Right atrium auricular region (tissue), 2 donors: Measurements from ENCODE around the gene TTC28. TPM values are rescaled to one million over a fixed set of nuclear protein-coding genes. Genes with fewer than 3 reads are reported as not detected.

Source experiments
- DNase-seq: peaks from one replicate; pipeline ENCODE4 v3.0.0-alpha.2; 2019; ENCODE audit warnings: low spot score
- H3K27ac ChIP-seq, 2 donors: fragments of 200-600 bp; sonication (generic); 1 replicate in 1 of 2; 2 replicates in 1 of 2; pipeline ENCODE4 v1.5.1; 2016 to 2019
- H3K27me3 ChIP-seq, 2 donors: fragments of 200-600 bp; sonication (generic); one replicate each; pipeline versions ENCODE4 v1.5.1 to v1.6.0; 2017 to 2019
- H3K36me3 ChIP-seq: fragments of 200-600 bp; sonication (generic); one replicate; pipeline ENCODE4 v1.5.1; 2016
- H3K4me1 ChIP-seq, 2 donors: fragments of 200-600 bp; sonication (generic); one replicate each; pipeline versions ENCODE4 v1.5.1 to v1.6.0; 2017 to 2019
- H3K4me3 ChIP-seq, 2 donors: fragments of 200-600 bp; sonication (generic); 1 replicate in 1 of 2; 2 replicates in 1 of 2; pipeline ENCODE4 v1.5.1; 2017 to 2019; ENCODE audit warnings: mild to moderate bottlenecking in 1 of 2, moderate library complexity in 1 of 2
- H3K9me3 ChIP-seq, 2 donors: fragments of 200-600 bp; sonication (generic); one replicate each; pipeline ENCODE4 v1.5.1; 2019
- total RNA-seq, 2 donors: library from RNA; depleted of rRNA; stranded (reverse); fragments of >200 nt; gene quantifications; one replicate each; pipeline ENCODE4 v1.1.0, GENCODE V29; 2016
- TF ChIP-seq, protein P1 (sequence below), 2 donors: fragments of 200-600 bp; sonication (generic); IDR thresholded peaks; one replicate each; pipeline ENCODE4 v1.5.1; 2019; ENCODE audit warnings: antibody characterized with exemption in 2 of 2

The TTC28 gene
- total RNA-seq, 2 donors from 2014 or later: 22.1 to 22.3 TPM

DNA sequence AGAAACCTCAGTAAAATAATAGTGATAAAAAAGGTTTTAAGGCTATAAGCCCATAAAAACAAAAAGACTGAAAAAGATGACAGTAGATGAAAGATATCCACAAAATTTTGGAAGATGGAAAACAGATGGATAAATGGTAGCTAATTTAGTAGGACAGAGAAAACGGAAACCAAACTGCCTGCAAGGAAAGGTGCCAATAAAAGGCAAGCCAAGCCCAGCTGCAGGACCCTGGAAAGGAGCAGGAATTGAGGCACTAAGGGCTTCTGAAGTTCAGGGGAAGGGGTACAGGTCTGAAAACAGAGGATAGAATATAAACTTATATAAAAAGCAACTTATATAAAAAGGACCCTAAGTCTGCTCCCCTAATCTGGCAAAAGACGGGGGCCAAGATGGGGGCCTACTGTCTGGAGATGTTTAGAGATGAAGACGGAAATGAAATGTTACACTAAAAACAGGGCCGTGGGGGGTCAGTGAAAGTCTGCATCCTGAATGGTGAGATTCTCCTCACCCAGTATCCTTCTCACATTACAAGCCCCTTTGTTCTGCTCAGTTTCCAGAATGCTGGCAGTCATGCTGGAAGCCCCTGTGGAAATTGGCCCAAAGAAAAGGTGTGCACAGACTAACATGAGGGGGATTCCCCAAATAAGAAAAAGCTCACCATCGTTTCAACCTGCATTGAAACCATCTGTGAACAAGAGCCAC lies 491.3 kb downstream of the TTC28 start:
- DNase-seq: no peak
- no peaks in the 10 kb centered on the region for H3K27me3 ChIP-seq
- no peak overlapping the region for H3K27ac ChIP-seq
- TF ChIP-seq, protein P1, sequence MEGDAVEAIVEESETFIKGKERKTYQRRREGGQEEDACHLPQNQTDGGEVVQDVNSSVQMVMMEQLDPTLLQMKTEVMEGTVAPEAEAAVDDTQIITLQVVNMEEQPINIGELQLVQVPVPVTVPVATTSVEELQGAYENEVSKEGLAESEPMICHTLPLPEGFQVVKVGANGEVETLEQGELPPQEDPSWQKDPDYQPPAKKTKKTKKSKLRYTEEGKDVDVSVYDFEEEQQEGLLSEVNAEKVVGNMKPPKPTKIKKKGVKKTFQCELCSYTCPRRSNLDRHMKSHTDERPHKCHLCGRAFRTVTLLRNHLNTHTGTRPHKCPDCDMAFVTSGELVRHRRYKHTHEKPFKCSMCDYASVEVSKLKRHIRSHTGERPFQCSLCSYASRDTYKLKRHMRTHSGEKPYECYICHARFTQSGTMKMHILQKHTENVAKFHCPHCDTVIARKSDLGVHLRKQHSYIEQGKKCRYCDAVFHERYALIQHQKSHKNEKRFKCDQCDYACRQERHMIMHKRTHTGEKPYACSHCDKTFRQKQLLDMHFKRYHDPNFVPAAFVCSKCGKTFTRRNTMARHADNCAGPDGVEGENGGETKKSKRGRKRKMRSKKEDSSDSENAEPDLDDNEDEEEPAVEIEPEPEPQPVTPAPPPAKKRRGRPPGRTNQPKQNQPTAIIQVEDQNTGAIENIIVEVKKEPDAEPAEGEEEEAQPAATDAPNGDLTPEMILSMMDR (IDR thresholded peaks at IDR 0.05): no peak
- no peaks in the 10 kb centered on the region for H3K9me3 ChIP-seq
- H3K4me1 ChIP-seq: peaks cover 0 to 9% of the 10 kb centered on the region in 2 donors
- H3K4me3 ChIP-seq: no peak overlapping the region
- no peaks in the 10 kb centered on the region for H3K36me3 ChIP-seq

DNA sequence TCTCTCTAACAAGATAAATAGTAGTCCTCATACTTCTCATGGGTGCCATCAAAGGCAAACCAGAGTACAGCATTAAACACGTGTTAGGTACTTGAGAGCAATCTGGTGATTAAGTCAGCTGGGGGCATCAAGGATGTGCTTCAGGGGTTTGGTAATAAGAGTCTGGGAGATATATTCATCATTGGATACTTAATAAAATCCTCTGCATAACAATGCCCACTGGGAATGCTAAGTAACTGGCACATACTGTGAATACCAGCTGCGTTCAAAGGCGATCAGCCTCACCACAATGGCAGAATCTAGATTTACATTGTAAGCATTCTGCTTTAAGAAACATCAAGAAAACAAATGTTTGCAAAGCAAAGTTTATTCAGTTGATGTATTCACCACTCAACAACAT lies 492.0 kb downstream of the TTC28 start:
- TF ChIP-seq, protein P1 (IDR thresholded peaks at IDR 0.05): no peak
- no peak for DNase-seq

GRCh38 chr22:28186641-28187040 lies 493.0 kb downstream of the TTC28 start:
- Histone ChIP-seq H3K4me1 (peaks cover 0 to 18% of the 10 kb centered on the region in 2 donors), H3K27ac (no peak overlapping the region), H3K27me3 (no peaks in the 10 kb centered on the region), H3K36me3 (no peaks in the 10 kb centered on the region), H3K9me3 (no peaks in the 10 kb centered on the region), H3K4me3 (no peak overlapping the region)
- no peak for DNase-seq
- TF ChIP-seq, protein P1 (IDR thresholded peaks at IDR 0.05): no peak

More for the DNA sequence above, 492.0 kb downstream of the TTC28 start:
- Histone ChIP-seq H3K27me3 (no peaks in the 10 kb centered on the region), H3K27ac (no peak overlapping the region), H3K4me1 (peaks cover 0 to 11% of the 10 kb centered on the region in 2 donors), H3K36me3 (no peaks in the 10 kb centered on the region), H3K4me3 (no peak overlapping the region), H3K9me3 (no peaks in the 10 kb centered on the region)

- H3K4me3 ChIP-seq: no peak overlapping the region
- H3K9me3 ChIP-seq: no peaks in the 10 kb centered on the region
- H3K27ac ChIP-seq: no peak overlapping the region
- H3K27me3 ChIP-seq: no peaks in the 10 kb centered on the region
- peaks cover 0 to 27% of the 10 kb centered on the region in 2 donors for H3K4me1 ChIP-seq
- TF ChIP-seq, protein P1 (IDR thresholded peaks at IDR 0.05): no peak
- no peaks in the 10 kb centered on the region for H3K36me3 ChIP-seq
- DNase-seq: no peak
These were observed 494.5 kb downstream of the TTC28 start for GRCh38 chr22:28185130-28185529.

DNA sequence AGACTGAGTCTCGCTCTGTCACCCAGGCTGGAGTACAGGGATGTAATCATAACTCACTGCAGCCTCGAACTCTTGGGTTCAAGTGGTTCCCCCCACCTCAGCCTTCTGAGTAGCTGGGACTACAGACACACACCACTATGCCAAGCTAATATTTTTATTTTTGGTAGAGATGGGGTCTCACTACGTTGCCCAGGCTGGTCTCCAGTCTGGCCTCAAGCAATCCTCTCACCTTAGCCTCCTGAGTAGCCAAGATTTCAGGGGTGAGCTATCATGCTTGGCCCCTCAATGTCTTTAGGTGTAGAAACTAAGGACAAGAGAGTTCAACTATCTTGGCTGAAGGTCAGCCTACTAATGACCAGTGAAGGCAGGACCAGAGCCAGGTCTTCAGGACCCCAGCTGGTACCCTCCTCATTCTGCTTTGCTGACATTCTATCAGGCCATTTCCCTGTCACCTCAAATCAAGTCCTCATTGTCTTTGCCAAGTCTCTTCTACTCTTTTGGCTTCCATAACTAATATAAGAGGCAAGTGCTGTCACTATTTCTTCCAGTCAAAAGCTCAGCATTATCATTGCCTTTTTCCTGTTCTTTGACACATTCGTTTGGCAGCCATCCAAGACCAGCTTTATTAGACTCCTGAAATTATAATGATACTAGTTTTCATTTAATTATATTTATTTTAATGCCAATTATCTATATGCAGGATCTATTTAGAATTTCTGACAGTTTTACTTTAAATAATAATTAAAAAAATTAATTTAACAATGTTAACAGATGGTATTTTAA lies 496.4 kb downstream of the TTC28 start:
- Histone ChIP-seq H3K36me3 (no peaks in the 10 kb centered on the region), H3K4me1 (peaks cover 0 to 27% of the 10 kb centered on the region in 2 donors), H3K9me3 (no peaks in the 10 kb centered on the region), H3K27me3 (no peaks in the 10 kb centered on the region), H3K27ac (no peak overlapping the region), H3K4me3 (no peak overlapping the region)
- TF ChIP-seq, protein P1 (IDR thresholded peaks at IDR 0.05): no peak
- DNase-seq: no peak
